K562 (cell line): Measurements from ENCODE around the gene SNAP23. TPM values are rescaled to one million over a fixed set of nuclear protein-coding genes. Genes with fewer than 3 reads are reported as not detected.

Experiments
- ASH1L ChIP-seq: fragments of 450-650 bp; IDR thresholded peaks from 2 replicates; pipeline ENCODE4 v1.6.1; 2018; ENCODE audit warnings: borderline replicate concordance, mild to moderate bottlenecking, low read depth; ENCODE audit not compliant: partially characterized antibody
- MECOM ChIP-seq: fragments of 250-450 bp; sonication (Bioruptor Pico); IDR thresholded peaks from 2 replicates; pipeline ENCODE4 v1.8.0; 2022; ENCODE audit warnings: inconsistent platforms
- POLR3A ChIP-seq: IDR thresholded peaks from 2 replicates; pipeline ENCODE4 v1.6.1; 2011; ENCODE audit warnings: borderline replicate concordance, mild to moderate bottlenecking, moderate library complexity; ENCODE audit not compliant: insufficient read length, insufficient read depth; ENCODE audit errors: extremely low read depth
- TAL1 ChIP-seq: fragments of 450-650 bp; IDR thresholded peaks from 2 replicates; pipeline ENCODE4 v1.6.1; 2016; ENCODE audit warnings: mild to moderate bottlenecking
- TCF3 ChIP-seq: sonication (generic); formaldehyde crosslinking; IDR thresholded peaks from 2 replicates; pipeline ENCODE4 v1.4.0; 2020; ENCODE audit warnings: mild to moderate bottlenecking, missing genetic modification reagents
- TEAD4 ChIP-seq, 2 experiments: sonication (generic) in 1 of 2; formaldehyde crosslinking in 1 of 2; IDR thresholded peaks; 2 replicates each; pipeline versions ENCODE4 v1.6.1 to v1.8.0; 2012 to 2022; ENCODE audit warnings: borderline replicate concordance in 1 of 2, inconsistent platforms in 1 of 2, low read length in 1 of 2, mild to moderate bottlenecking in 1 of 2, missing genetic modification reagents in 1 of 2
- U2AF1 ChIP-seq: fragments of 200-400 bp; formaldehyde crosslinking; optimal IDR thresholded peaks from 2 replicates; pipeline ENCODE3; 2017; ENCODE audit warnings: mild to moderate bottlenecking, low read depth, low read length, moderate library complexity
- ZFP36 ChIP-seq: fragments of 150-350 bp; IDR thresholded peaks from 2 replicates; pipeline ENCODE4 v1.6.1; 2018; ENCODE audit warnings: low read length, low read depth; ENCODE audit not compliant: partially characterized antibody
- ZNF507 ChIP-seq: conservative IDR thresholded peaks from 2 replicates; pipeline ENCODE4 v1.6.1; 2017; ENCODE audit warnings: missing genetic modification characterization, missing compliant biosample characterization
- ZNF551 ChIP-seq: fragments of 250-450 bp; sonication (Bioruptor Pico); IDR thresholded peaks from 2 replicates; pipeline ENCODE4 v1.5.0; 2021; ENCODE audit warnings: mild to moderate bottlenecking, moderate library complexity
- polyA plus RNA-seq, 8 experiments: library from polyadenylated mRNA; depleted of rRNA in 4 of 8; stranded (reverse) in 5 of 8; unstranded in 3 of 8; fragments of >200 nt; fragmentation: Nextera tagmentation in 2 of 8; fragmentation: Illumina TruSeq in 1 of 8; extraction: Ambion mirVana in 2 of 8; extraction: Trizol in 1 of 8; gene quantifications; 2 replicates each; pipeline versions ENCODE4 v1.2.1 to v1.2.3, GENCODE V29; 2011 to 2014; ENCODE audit warnings: inconsistent platforms in 1 of 8, missing spikeins in 1 of 8
- total RNA-seq, 7 experiments: library from RNA; depleted of rRNA in 6 of 7; stranded (reverse); fragments of >200 nt in 6 of 7; fragmentation: Illumina TruSeq in 2 of 7; extraction: Trizol in 2 of 7; gene quantifications; 2 replicates each; pipeline versions ENCODE4 v1.2.1 to v1.2.3, GENCODE V29; 2011 to 2021; ENCODE audit warnings: low replicate concordance in 1 of 7
- TF ChIP-seq, protein P1 (sequence below), 2 experiments: IDR thresholded peaks; 2 replicates each; pipeline ENCODE4 v1.6.1; 2012; ENCODE audit warnings: improper control_type of control experiment in 2 of 2, low read depth in 2 of 2, low read length in 2 of 2, borderline replicate concordance in 1 of 2
- TF ChIP-seq, protein P2 (sequence below): fragments of 250-450 bp; sonication (Bioruptor Pico); IDR thresholded peaks from 2 replicates; pipeline ENCODE4 v1.4.0; 2020; ENCODE audit warnings: mild to moderate bottlenecking, moderate library complexity, borderline replicate concordance
- TF ChIP-seq, protein P3 (sequence below): fragments of 450-650 bp; IDR thresholded peaks from 2 replicates; pipeline ENCODE4 v1.6.1; 2017; ENCODE audit warnings: mild to moderate bottlenecking, moderate library complexity
- TF ChIP-seq, protein P4 (sequence below): fragments of 450-650 bp; IDR thresholded peaks from 2 replicates; pipeline ENCODE4 v1.6.1; 2016
- TF ChIP-seq, protein P5 (sequence below): IDR thresholded peaks from 3 replicates; pipeline ENCODE4 v1.6.1; 2011; ENCODE audit warnings: borderline replicate concordance, mild to moderate bottlenecking, moderate library complexity; ENCODE audit not compliant: insufficient read length; ENCODE audit errors: extremely low read depth

SNAP23 gene
- total and polyA plus RNA-seq, 9 of the 15 experiments (the other 6 are each of a cell fraction or from before 2014, with no cell fraction given) = 78.9 to 168 (median 117) TPM

DNA sequence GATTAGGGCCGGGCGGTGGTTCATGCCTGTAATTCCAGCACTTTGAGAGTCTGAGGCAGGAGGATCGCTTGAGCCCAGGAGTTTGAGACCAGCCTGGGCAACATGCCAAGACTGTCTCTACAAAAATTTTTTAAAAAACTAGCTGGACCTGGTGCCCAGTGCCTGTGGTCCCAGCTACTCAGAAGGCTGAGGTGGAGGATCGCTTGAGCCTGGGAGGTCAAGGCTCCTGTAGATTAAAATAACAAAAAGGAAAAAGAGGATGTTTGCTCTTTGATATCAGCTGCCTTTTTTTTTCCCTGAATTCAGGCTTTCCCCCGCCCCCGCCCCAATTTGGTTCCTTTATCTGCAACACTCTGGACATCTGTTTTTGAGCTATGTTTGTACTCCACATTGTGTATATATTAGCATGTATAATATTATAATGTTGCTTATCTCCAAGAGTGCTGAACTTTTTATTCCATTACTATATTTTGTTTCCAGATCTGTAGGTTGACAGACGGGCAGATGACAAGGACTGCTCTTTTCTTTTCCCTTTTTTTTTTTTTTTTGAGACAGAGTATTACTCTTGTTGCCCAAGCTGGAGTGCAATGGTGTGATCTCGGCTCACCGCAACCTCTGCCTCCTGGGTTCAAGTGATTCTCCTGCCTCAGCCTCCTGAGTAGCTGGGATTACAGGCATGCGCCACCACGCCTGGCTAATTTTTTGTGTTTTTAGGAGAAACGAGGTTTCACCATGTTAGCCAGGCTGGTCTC is 4.6 kb downstream of the SNAP23 start (continued):
- TF ChIP-seq, protein P1, sequence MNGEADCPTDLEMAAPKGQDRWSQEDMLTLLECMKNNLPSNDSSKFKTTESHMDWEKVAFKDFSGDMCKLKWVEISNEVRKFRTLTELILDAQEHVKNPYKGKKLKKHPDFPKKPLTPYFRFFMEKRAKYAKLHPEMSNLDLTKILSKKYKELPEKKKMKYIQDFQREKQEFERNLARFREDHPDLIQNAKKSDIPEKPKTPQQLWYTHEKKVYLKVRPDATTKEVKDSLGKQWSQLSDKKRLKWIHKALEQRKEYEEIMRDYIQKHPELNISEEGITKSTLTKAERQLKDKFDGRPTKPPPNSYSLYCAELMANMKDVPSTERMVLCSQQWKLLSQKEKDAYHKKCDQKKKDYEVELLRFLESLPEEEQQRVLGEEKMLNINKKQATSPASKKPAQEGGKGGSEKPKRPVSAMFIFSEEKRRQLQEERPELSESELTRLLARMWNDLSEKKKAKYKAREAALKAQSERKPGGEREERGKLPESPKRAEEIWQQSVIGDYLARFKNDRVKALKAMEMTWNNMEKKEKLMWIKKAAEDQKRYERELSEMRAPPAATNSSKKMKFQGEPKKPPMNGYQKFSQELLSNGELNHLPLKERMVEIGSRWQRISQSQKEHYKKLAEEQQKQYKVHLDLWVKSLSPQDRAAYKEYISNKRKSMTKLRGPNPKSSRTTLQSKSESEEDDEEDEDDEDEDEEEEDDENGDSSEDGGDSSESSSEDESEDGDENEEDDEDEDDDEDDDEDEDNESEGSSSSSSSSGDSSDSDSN (IDR thresholded peaks at IDR 0.05; ENCODE audit: borderline replicate concordance in 1 of 2, low read depth in 2 of 2, low read length in 2 of 2) = no peak
- TF ChIP-seq POLR3A (no peak), TEAD4 (IDR thresholded peaks at IDR 0.05; ENCODE audit: low read length) (peak; percentile 80), TEAD4 (CRISPR knock-in tag; IDR thresholded peaks at IDR 0.05; ENCODE audit: borderline replicate concordance) (no peak), MECOM (CRISPR knock-in tag) (no peak), ZNF551 (no peak), ZNF507 (tag) (no peak), ZFP36 (no peak), U2AF1 (no peak), TAL1 (peak; percentile 78), TCF3 (CRISPR knock-in tag) (peak; percentile 68), ASH1L (no peak)
- TF ChIP-seq, protein P2, sequence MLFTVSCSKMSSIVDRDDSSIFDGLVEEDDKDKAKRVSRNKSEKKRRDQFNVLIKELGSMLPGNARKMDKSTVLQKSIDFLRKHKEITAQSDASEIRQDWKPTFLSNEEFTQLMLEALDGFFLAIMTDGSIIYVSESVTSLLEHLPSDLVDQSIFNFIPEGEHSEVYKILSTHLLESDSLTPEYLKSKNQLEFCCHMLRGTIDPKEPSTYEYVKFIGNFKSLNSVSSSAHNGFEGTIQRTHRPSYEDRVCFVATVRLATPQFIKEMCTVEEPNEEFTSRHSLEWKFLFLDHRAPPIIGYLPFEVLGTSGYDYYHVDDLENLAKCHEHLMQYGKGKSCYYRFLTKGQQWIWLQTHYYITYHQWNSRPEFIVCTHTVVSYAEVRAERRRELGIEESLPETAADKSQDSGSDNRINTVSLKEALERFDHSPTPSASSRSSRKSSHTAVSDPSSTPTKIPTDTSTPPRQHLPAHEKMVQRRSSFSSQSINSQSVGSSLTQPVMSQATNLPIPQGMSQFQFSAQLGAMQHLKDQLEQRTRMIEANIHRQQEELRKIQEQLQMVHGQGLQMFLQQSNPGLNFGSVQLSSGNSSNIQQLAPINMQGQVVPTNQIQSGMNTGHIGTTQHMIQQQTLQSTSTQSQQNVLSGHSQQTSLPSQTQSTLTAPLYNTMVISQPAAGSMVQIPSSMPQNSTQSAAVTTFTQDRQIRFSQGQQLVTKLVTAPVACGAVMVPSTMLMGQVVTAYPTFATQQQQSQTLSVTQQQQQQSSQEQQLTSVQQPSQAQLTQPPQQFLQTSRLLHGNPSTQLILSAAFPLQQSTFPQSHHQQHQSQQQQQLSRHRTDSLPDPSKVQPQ (CRISPR knock-in tag) = no peak
- TF ChIP-seq, protein P3, sequence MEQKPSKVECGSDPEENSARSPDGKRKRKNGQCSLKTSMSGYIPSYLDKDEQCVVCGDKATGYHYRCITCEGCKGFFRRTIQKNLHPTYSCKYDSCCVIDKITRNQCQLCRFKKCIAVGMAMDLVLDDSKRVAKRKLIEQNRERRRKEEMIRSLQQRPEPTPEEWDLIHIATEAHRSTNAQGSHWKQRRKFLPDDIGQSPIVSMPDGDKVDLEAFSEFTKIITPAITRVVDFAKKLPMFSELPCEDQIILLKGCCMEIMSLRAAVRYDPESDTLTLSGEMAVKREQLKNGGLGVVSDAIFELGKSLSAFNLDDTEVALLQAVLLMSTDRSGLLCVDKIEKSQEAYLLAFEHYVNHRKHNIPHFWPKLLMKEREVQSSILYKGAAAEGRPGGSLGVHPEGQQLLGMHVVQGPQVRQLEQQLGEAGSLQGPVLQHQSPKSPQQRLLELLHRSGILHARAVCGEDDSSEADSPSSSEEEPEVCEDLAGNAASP = no peak
- TF ChIP-seq, protein P4, sequence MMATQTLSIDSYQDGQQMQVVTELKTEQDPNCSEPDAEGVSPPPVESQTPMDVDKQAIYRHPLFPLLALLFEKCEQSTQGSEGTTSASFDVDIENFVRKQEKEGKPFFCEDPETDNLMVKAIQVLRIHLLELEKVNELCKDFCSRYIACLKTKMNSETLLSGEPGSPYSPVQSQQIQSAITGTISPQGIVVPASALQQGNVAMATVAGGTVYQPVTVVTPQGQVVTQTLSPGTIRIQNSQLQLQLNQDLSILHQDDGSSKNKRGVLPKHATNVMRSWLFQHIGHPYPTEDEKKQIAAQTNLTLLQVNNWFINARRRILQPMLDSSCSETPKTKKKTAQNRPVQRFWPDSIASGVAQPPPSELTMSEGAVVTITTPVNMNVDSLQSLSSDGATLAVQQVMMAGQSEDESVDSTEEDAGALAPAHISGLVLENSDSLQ = peak; percentile 81
- TF ChIP-seq, protein P5, sequence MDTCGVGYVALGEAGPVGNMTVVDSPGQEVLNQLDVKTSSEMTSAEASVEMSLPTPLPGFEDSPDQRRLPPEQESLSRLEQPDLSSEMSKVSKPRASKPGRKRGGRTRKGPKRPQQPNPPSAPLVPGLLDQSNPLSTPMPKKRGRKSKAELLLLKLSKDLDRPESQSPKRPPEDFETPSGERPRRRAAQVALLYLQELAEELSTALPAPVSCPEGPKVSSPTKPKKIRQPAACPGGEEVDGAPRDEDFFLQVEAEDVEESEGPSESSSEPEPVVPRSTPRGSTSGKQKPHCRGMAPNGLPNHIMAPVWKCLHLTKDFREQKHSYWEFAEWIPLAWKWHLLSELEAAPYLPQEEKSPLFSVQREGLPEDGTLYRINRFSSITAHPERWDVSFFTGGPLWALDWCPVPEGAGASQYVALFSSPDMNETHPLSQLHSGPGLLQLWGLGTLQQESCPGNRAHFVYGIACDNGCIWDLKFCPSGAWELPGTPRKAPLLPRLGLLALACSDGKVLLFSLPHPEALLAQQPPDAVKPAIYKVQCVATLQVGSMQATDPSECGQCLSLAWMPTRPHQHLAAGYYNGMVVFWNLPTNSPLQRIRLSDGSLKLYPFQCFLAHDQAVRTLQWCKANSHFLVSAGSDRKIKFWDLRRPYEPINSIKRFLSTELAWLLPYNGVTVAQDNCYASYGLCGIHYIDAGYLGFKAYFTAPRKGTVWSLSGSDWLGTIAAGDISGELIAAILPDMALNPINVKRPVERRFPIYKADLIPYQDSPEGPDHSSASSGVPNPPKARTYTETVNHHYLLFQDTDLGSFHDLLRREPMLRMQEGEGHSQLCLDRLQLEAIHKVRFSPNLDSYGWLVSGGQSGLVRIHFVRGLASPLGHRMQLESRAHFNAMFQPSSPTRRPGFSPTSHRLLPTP = no peak
